H1 (cell line): ENCODE measurements around the gene ACTRT1. TPM values are rescaled to one million over a fixed set of nuclear protein-coding genes. Genes with fewer than 3 reads are reported as not detected.

Experiments used
- GABPA ChIP-seq: IDR thresholded peaks from 2 replicates; pipeline ENCODE4 v1.6.1; 2011; ENCODE audit warnings: mild to moderate bottlenecking, low read length, moderate library complexity, borderline replicate concordance; ENCODE audit not compliant: insufficient read depth
- SP2 ChIP-seq: IDR thresholded peaks from 2 replicates; pipeline ENCODE4 v1.6.1; 2012; ENCODE audit warnings: mild to moderate bottlenecking, low read length, inconsistent platforms
- SUZ12 ChIP-seq: fragments of 200-600 bp; sonication (generic); IDR thresholded peaks from 2 replicates; pipeline ENCODE4 v1.6.1; 2012; ENCODE audit warnings: mild to moderate bottlenecking, inconsistent platforms, low read length, moderate library complexity, mixed read lengths
- TAF7 ChIP-seq: optimal IDR thresholded peaks from 2 replicates; pipeline ENCODE3; 2011; ENCODE audit warnings: low read depth, mild to moderate bottlenecking, inconsistent platforms, low read length, moderate library complexity, borderline replicate concordance
- polyA plus RNA-seq, 7 experiments: library from polyadenylated mRNA; depleted of rRNA in 3 of 7; stranded (reverse) in 5 of 7; unstranded in 2 of 7; fragments of >200 nt in 5 of 7; fragments of 200-250 nt in 2 of 7; gene quantifications; 1 replicate in 5 of 7; 2 replicates in 1 of 7; 4 replicates in 1 of 7; pipeline versions ENCODE4 v1.2.1 to v1.2.3, GENCODE V29; 2011 to 2013; ENCODE audit warnings: missing spikeins in 2 of 7, mixed read lengths in 2 of 7
- total RNA-seq: library from RNA; stranded (reverse); fragmentation: NEBNext Ultra II Directional; extraction: Animal tissue kit (Norgen Biotek cat#: 25700); gene quantifications from 2 replicates; pipeline ENCODE4 v1.2.1, GENCODE V29; 2021

The ACTRT1 gene
- total and polyA plus RNA-seq, 2 of the 8 experiments (the other 6 are each of a cell fraction or from before 2014, with no cell fraction given): 0.08 TPM; not detected in 1

- TF ChIP-seq SUZ12 (no peak), TAF7 (no peak), SP2 (no peak), GABPA (no peak)
These were observed 44.3 kb downstream of the ACTRT1 start (continued) for GRCh38 chrX:128007882-128008281.
